K562 (cell line): ENCODE data around the gene EIF3I. TPM values are rescaled to one million over a fixed set of nuclear protein-coding genes. Genes with fewer than 3 reads are reported as not detected.

Experiments used
- ETV6 ChIP-seq, 3 experiments: fragments of 150-350 bp in 1 of 3; sonication (generic) in 1 of 3; formaldehyde crosslinking in 1 of 3; IDR thresholded peaks; 2 replicates each; pipeline versions ENCODE4 v1.6.1 to v1.8.0; 2014 to 2022; ENCODE audit warnings: borderline replicate concordance in 2 of 3, low read depth in 2 of 3, antibody characterized with exemption in 1 of 3, low read length in 1 of 3, mild to moderate bottlenecking in 1 of 3, missing genetic modification reagents in 1 of 3
- FOXJ2 ChIP-seq: fragments of 200-800 bp; sonication (Bioruptor generic); IDR thresholded peaks from 2 replicates; pipeline ENCODE4 v1.6.1; 2016; ENCODE audit warnings: missing genetic modification characterization, missing compliant biosample characterization
- HIVEP1 ChIP-seq: fragments of 250-450 bp; sonication (Bioruptor Pico); IDR thresholded peaks from 2 replicates; pipeline ENCODE4 v1.4.0; 2020; ENCODE audit warnings: mild to moderate bottlenecking
- KLF13 ChIP-seq: fragments of 450-650 bp; IDR thresholded peaks from 2 replicates; pipeline ENCODE4 v1.6.1; 2016; ENCODE audit warnings: missing genetic modification characterization, low read depth, mild to moderate bottlenecking, missing compliant biosample characterization, moderate library complexity, borderline replicate concordance
- NFATC3 ChIP-seq: fragments of 450-650 bp; IDR thresholded peaks from 2 replicates; pipeline ENCODE4 v1.6.1; 2017; ENCODE audit warnings: mild to moderate bottlenecking
- RBBP5 ChIP-seq: fragments of 200-600 bp; sonication (generic); IDR thresholded peaks from 2 replicates; pipeline ENCODE4 v1.6.1; 2012; ENCODE audit warnings: borderline replicate concordance, mild to moderate bottlenecking, low read length, control low read depth, inconsistent platforms; ENCODE audit not compliant: insufficient read depth, poor library complexity, severe bottlenecking
- ZFP1 ChIP-seq: fragments of 450-650 bp; formaldehyde crosslinking; IDR thresholded peaks from 2 replicates; pipeline ENCODE4 v1.4.0; 2020; ENCODE audit warnings: mild to moderate bottlenecking, mixed read lengths
- ZNF133 ChIP-seq: fragments of 250-450 bp; sonication (Bioruptor Pico); IDR thresholded peaks from 2 replicates; pipeline ENCODE4 v1.4.0; 2020; ENCODE audit warnings: mild to moderate bottlenecking
- polyA plus RNA-seq, 8 experiments: library from polyadenylated mRNA; depleted of rRNA in 4 of 8; stranded (reverse) in 5 of 8; unstranded in 3 of 8; fragments of >200 nt; fragmentation: Nextera tagmentation in 2 of 8; fragmentation: Illumina TruSeq in 1 of 8; extraction: Ambion mirVana in 2 of 8; extraction: Trizol in 1 of 8; gene quantifications; 2 replicates each; pipeline versions ENCODE4 v1.2.1 to v1.2.3, GENCODE V29; 2011 to 2014; ENCODE audit warnings: inconsistent platforms in 1 of 8, missing spikeins in 1 of 8
- total RNA-seq, 7 experiments: library from RNA; depleted of rRNA in 6 of 7; stranded (reverse); fragments of >200 nt in 6 of 7; fragmentation: Illumina TruSeq in 2 of 7; extraction: Trizol in 2 of 7; gene quantifications; 2 replicates each; pipeline versions ENCODE4 v1.2.1 to v1.2.3, GENCODE V29; 2011 to 2021; ENCODE audit warnings: low replicate concordance in 1 of 7
- TF ChIP-seq, protein P1 (sequence below): fragments of 250-450 bp; sonication (Bioruptor Pico); IDR thresholded peaks from 2 replicates; pipeline ENCODE4 v1.4.0; 2020; ENCODE audit warnings: mild to moderate bottlenecking, moderate library complexity
- TF ChIP-seq, protein P2 (sequence below): fragments of 450-650 bp; IDR thresholded peaks from 2 replicates; pipeline ENCODE4 v1.6.1; 2018; ENCODE audit not compliant: partially characterized antibody
- TF ChIP-seq, protein P3 (sequence below): fragments of 150-350 bp; IDR thresholded peaks from 2 replicates; pipeline ENCODE4 v1.6.1; 2014; ENCODE audit warnings: low read depth, mild to moderate bottlenecking, low read length, borderline replicate concordance
- TF ChIP-seq, protein P4 (sequence below), 2 experiments: fragments of 450-650 bp; IDR thresholded peaks; 2 replicates each; pipeline ENCODE4 v1.6.1; 2016

Gene EIF3I
- total and polyA plus RNA-seq, 9 of the 15 experiments (the other 6 are each of a cell fraction or from before 2014, with no cell fraction given) = 414 to 1,526 (median 635) TPM

DNA sequence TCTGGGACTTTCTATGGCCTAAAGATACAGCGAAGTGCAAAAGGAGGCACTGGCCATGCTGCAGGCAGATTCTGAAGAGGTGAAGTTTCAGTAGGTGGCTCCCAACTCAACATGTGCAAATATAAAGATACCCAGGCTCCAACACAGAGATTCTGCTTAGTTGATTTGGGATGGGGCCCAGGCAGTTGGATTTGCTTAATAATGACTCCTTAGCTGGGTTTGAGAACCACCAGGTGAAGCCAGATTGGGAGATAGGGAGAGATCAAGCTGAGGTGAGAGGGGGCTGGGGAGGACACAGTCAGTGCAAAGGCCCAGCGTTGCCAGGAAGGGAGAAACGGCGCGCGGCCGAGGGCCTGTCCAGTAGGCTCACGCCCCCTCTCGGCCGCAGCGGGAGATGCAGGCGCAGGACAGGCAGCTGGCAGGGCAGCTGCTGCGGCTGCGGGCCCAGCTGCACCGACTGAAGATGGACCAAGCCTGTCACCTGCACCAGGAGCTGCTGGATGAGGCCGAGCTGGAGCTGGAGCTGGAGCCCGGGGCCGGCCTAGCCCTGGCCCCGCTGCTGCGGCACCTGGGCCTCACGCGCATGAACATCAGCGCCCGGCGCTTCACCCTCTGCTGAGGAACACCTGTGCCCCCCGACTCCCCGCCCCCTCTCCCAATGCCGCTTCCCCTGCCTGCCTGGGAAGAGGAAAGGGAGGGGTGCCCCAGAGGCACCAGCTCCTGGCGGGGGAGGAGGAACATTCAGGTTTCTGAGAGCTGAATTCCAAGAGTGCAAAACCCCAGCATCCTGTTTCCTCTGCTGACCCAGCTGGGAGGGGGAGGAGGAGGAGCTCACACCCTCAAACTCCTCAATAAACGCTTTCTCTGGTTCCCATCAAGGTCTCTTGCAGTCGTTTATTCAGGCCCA is 26.0 kb downstream of the EIF3I start (continued):
- TF ChIP-seq RBBP5 (no peak), HIVEP1 (CRISPR knock-in tag) (no peak), FOXJ2 (tag) (no peak), KLF13 (tag) (no peak), ZNF133 (CRISPR knock-in tag) (no peak), ETV6 (IDR thresholded peaks at IDR 0.05; ENCODE audit: borderline replicate concordance in 1 of 2, low read depth in 2 of 2, low read length in 1 of 2) (no peak), ETV6 (CRISPR knock-in tag; IDR thresholded peaks at IDR 0.05; ENCODE audit: borderline replicate concordance) (no peak), ZFP1 (CRISPR knock-in tag) (no peak), NFATC3 (no peak)
- TF ChIP-seq, protein P1, sequence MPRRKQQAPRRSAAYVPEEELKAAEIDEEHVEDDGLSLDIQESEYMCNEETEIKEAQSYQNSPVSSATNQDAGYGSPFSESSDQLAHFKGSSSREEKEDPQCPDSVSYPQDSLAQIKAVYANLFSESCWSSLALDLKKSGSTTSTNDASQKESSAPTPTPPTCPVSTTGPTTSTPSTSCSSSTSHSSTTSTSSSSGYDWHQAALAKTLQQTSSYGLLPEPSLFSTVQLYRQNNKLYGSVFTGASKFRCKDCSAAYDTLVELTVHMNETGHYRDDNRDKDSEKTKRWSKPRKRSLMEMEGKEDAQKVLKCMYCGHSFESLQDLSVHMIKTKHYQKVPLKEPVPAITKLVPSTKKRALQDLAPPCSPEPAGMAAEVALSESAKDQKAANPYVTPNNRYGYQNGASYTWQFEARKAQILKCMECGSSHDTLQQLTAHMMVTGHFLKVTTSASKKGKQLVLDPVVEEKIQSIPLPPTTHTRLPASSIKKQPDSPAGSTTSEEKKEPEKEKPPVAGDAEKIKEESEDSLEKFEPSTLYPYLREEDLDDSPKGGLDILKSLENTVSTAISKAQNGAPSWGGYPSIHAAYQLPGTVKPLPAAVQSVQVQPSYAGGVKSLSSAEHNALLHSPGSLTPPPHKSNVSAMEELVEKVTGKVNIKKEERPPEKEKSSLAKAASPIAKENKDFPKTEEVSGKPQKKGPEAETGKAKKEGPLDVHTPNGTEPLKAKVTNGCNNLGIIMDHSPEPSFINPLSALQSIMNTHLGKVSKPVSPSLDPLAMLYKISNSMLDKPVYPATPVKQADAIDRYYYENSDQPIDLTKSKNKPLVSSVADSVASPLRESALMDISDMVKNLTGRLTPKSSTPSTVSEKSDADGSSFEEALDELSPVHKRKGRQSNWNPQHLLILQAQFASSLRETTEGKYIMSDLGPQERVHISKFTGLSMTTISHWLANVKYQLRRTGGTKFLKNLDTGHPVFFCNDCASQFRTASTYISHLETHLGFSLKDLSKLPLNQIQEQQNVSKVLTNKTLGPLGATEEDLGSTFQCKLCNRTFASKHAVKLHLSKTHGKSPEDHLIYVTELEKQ = no peak
- TF ChIP-seq, protein P2, sequence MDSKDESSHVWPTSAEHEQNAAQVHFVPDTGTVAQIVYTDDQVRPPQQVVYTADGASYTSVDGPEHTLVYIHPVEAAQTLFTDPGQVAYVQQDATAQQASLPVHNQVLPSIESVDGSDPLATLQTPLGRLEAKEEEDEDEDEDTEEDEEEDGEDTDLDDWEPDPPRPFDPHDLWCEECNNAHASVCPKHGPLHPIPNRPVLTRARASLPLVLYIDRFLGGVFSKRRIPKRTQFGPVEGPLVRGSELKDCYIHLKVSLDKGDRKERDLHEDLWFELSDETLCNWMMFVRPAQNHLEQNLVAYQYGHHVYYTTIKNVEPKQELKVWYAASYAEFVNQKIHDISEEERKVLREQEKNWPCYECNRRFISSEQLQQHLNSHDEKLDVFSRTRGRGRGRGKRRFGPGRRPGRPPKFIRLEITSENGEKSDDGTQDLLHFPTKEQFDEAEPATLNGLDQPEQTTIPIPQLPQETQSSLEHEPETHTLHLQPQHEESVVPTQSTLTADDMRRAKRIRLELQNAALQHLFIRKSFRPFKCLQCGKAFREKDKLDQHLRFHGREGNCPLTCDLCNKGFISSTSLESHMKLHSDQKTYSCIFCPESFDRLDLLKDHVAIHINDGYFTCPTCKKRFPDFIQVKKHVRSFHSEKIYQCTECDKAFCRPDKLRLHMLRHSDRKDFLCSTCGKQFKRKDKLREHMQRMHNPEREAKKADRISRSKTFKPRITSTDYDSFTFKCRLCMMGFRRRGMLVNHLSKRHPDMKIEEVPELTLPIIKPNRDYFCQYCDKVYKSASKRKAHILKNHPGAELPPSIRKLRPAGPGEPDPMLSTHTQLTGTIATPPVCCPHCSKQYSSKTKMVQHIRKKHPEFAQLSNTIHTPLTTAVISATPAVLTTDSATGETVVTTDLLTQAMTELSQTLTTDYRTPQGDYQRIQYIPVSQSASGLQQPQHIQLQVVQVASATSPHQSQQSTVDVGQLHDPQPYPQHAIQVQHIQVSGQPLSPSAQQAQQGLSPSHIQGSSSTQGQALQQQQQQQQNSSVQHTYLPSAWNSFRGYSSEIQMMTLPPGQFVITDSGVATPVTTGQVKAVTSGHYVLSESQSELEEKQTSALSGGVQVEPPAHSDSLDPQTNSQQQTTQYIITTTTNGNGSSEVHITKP = peak; percentile 16
- TF ChIP-seq, protein P3, sequence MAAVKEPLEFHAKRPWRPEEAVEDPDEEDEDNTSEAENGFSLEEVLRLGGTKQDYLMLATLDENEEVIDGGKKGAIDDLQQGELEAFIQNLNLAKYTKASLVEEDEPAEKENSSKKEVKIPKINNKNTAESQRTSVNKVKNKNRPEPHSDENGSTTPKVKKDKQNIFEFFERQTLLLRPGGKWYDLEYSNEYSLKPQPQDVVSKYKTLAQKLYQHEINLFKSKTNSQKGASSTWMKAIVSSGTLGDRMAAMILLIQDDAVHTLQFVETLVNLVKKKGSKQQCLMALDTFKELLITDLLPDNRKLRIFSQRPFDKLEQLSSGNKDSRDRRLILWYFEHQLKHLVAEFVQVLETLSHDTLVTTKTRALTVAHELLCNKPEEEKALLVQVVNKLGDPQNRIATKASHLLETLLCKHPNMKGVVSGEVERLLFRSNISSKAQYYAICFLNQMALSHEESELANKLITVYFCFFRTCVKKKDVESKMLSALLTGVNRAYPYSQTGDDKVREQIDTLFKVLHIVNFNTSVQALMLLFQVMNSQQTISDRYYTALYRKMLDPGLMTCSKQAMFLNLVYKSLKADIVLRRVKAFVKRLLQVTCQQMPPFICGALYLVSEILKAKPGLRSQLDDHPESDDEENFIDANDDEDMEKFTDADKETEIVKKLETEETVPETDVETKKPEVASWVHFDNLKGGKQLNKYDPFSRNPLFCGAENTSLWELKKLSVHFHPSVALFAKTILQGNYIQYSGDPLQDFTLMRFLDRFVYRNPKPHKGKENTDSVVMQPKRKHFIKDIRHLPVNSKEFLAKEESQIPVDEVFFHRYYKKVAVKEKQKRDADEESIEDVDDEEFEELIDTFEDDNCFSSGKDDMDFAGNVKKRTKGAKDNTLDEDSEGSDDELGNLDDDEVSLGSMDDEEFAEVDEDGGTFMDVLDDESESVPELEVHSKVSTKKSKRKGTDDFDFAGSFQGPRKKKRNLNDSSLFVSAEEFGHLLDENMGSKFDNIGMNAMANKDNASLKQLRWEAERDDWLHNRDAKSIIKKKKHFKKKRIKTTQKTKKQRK = no peak
- TF ChIP-seq, protein P4, sequence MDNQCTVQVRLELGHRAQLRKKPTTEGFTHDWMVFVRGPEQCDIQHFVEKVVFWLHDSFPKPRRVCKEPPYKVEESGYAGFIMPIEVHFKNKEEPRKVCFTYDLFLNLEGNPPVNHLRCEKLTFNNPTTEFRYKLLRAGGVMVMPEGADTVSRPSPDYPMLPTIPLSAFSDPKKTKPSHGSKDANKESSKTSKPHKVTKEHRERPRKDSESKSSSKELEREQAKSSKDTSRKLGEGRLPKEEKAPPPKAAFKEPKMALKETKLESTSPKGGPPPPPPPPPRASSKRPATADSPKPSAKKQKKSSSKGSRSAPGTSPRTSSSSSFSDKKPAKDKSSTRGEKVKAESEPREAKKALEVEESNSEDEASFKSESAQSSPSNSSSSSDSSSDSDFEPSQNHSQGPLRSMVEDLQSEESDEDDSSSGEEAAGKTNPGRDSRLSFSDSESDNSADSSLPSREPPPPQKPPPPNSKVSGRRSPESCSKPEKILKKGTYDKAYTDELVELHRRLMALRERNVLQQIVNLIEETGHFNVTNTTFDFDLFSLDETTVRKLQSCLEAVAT (IDR thresholded peaks at IDR 0.05) = no peak
